GM12878 (cell line): ENCODE measurements around the gene MAP7D2. TPM values are rescaled to one million over a fixed set of nuclear protein-coding genes. Genes with fewer than 3 reads are reported as not detected.

ENCODE experiments used
- ATAC-seq: fragments of 200-7000 bp; cut with Tn5 transposase; 3 replicates; pipeline ENCODE4 v1.9.1; 2020; ENCODE audit warnings: mild to moderate bottlenecking, moderate library complexity
- BruUV-seq: library from RNA; stranded (reverse); fragments of 400-500 nt; replicated peaks from 2 replicates; lab custom pipeline; 2021; lab: Mats Ljungman, UMichigan
- CTCF ChIA-PET: fragments of 300-600 bp; sonication (Branson Sonifier 250); formaldehyde crosslinking; extraction: SDS; loops from one replicate; lab custom pipeline; 2021; ENCODE audit warnings: inconsistent platforms; lab: Yijun Ruan, JAX
- POLR2A ChIA-PET: fragments of 350-600 bp; formaldehyde crosslinking; extraction: SDS; loops from one replicate; lab custom pipeline; 2021; ENCODE audit warnings: inconsistent platforms; lab: Charles Lee
- RAD21 ChIA-PET: fragments of 300-600 bp; sonication (Branson Sonifier 250); formaldehyde crosslinking; loops from one replicate; lab custom pipeline; 2023; ENCODE audit warnings: antibody characterized with exemption; ENCODE audit not compliant: unreplicated experiment; lab: Charles Lee
- SMC1A ChIA-PET: fragments of 300-600 bp; sonication (Branson Sonifier 250); formaldehyde crosslinking; loops from one replicate; lab custom pipeline; 2023; ENCODE audit not compliant: unreplicated experiment, uncharacterized antibody; lab: Charles Lee
- DNase-seq: peaks from one replicate; pipeline ENCODE4 v3.0.0-alpha.2; 2011; ENCODE audit warnings: low read depth, low spot score
- FAIRE-seq: peaks from 3 replicates; lab custom pipeline; 2011; peaks lifted over from hg19 to GRCh38; lab: Jason Lieb, UNC
- H2AFZ ChIP-seq: 2 replicates; pipeline ENCODE4 v1.6.0; 2011; ENCODE audit warnings: low read depth, low read length, control low read depth; ENCODE audit not compliant: control insufficient read depth
- H3K27ac ChIP-seq: 2 replicates; pipeline ENCODE4 v1.5.1; 2011; ENCODE audit warnings: control low read depth; ENCODE audit not compliant: control insufficient read depth, insufficient read depth
- H3K27me3 ChIP-seq, 2 experiments: replicated peaks in 1 of 2; 2 replicates each; pipeline versions ENCODE4 v1.6.0 to v1.6.1; 2011; ENCODE audit warnings: low read length in 1 of 2; ENCODE audit not compliant: control insufficient read depth in 2 of 2, insufficient read depth in 2 of 2
- H3K36me3 ChIP-seq, 2 experiments: 2 replicates each; pipeline ENCODE4 v1.5.1; 2011; ENCODE audit warnings: low read length in 1 of 2; ENCODE audit not compliant: control insufficient read depth in 2 of 2, insufficient read depth in 2 of 2
- H3K4me1 ChIP-seq: 2 replicates; pipeline ENCODE4 v1.6.1; 2011; ENCODE audit warnings: mild to moderate bottlenecking, low read length, moderate library complexity, mixed read lengths; ENCODE audit not compliant: control insufficient read depth, insufficient read depth
- H3K4me2 ChIP-seq: 2 replicates; pipeline ENCODE4 v1.6.0; 2011; ENCODE audit warnings: control low read depth; ENCODE audit not compliant: control insufficient read depth, insufficient read depth
- H3K4me3 ChIP-seq: fragments of 200-600 bp; sonication (generic); 2 replicates; pipeline ENCODE4 v1.5.1; 2016
- H3K79me2 ChIP-seq: 2 replicates; pipeline ENCODE4 v1.6.0; 2011; ENCODE audit warnings: low read length; ENCODE audit not compliant: control insufficient read depth, insufficient read depth
- H3K9ac ChIP-seq: 2 replicates; pipeline ENCODE4 v1.8.0; 2011; ENCODE audit warnings: low read length, control low read depth, mixed read lengths; ENCODE audit not compliant: control insufficient read depth, insufficient read depth
- H3K9me3 ChIP-seq: replicated peaks from 3 replicates; pipeline ENCODE4 v1.5.1; 2011; ENCODE audit warnings: mild to moderate bottlenecking, low read length; ENCODE audit not compliant: control insufficient read depth, insufficient read depth
- H4K20me1 ChIP-seq: 2 replicates; pipeline ENCODE4 v1.6.0; 2011; ENCODE audit not compliant: control insufficient read depth, insufficient read depth
- NFYB ChIP-seq: IDR thresholded peaks from 2 replicates; pipeline ENCODE4 v1.6.1; 2011; ENCODE audit warnings: low read depth, mild to moderate bottlenecking, low read length, improper control_type of control experiment, moderate library complexity; ENCODE audit not compliant: insufficient read depth
- SIX5 ChIP-seq: IDR thresholded peaks from 2 replicates; pipeline ENCODE4 v1.6.1; 2011; ENCODE audit warnings: mild to moderate bottlenecking, low read depth, low read length, moderate library complexity; ENCODE audit not compliant: severe bottlenecking
- SMAD1 ChIP-seq: fragments of 450-650 bp; IDR thresholded peaks from 2 replicates; pipeline ENCODE4 v1.6.1; 2018; ENCODE audit warnings: mild to moderate bottlenecking, low read depth; ENCODE audit not compliant: partially characterized antibody
- SMC3 ChIP-seq: IDR thresholded peaks from 2 replicates; pipeline ENCODE4 v1.6.1; 2011; ENCODE audit warnings: low read length, improper control_type of control experiment, borderline replicate concordance
- STAT1 ChIP-seq: fragments of 450-650 bp; conservative IDR thresholded peaks from 2 replicates; pipeline ENCODE4 v1.6.1; 2014; ENCODE audit warnings: antibody characterized with exemption, mild to moderate bottlenecking
- ZBTB11 ChIP-seq: fragments of 450-650 bp; formaldehyde crosslinking; IDR thresholded peaks from 2 replicates; pipeline ENCODE4 v1.5.0; 2022; ENCODE audit warnings: mild to moderate bottlenecking, missing genetic modification characterization
- WGBS: methylation state at CpG from one replicate; pipeline ENCODE4 v1.1.6; 2016; ENCODE audit warnings: low lambda C conversion rate; ENCODE audit not compliant: insufficient replicate concordance, insufficient coverage; ENCODE audit errors: missing lambda C conversion rate; 5-methylcytosine and 5-hydroxymethylcytosine counted together
- in situ Hi-C: fragments of 300-500 bp; cut with MboI; formaldehyde crosslinking; loops from 9 replicates; pipeline ENCODE4 v1.14.3; 2018; ENCODE audit warnings: mixed read lengths
- intact Hi-C: fragments of 100-400 bp; cut with micrococcal nuclease; formaldehyde crosslinking; loops from one replicate; pipeline ENCODE4 v1.14.2; 2022; ENCODE audit not compliant: unreplicated experiment
- polyA plus RNA-seq, 11 experiments: library from polyadenylated mRNA; depleted of rRNA in 4 of 11; unstranded in 6 of 11; stranded (reverse) in 5 of 11; fragments of >200 nt; fragmentation: Nextera tagmentation in 4 of 11; fragmentation: Illumina TruSeq in 1 of 11; extraction: Ambion mirVana in 4 of 11; extraction: Trizol in 1 of 11; gene quantifications; 1 replicate in 1 of 11; 2 replicates in 10 of 11; pipeline versions ENCODE4 v1.2.1 to v1.2.3, GENCODE V29; 2011 to 2016; ENCODE audit warnings: inconsistent platforms in 2 of 11, missing spikeins in 2 of 11, low read depth in 1 of 11
- total RNA-seq, 4 experiments: library from RNA; depleted of rRNA in 3 of 4; stranded (reverse); fragments of >200 nt in 3 of 4; fragmentation: Illumina TruSeq in 1 of 4; extraction: Trizol in 1 of 4; gene quantifications; 2 replicates each; pipeline versions ENCODE4 v1.2.1 to v1.2.3, GENCODE V29; 2013 to 2021

The MAP7D2 gene
- total and polyA plus RNA-seq, 10 of the 15 experiments (the other 5 are each of a cell fraction or from before 2014, with no cell fraction given), result 0.06 to 18.4 (median 0.22) TPM

- no TSS peak for BruUV-seq
- FAIRE-seq (no peak), ATAC-seq (no peak; the same call in 2 of the 3 replicates), DNase-seq (no peak)
- SMC1A ChIA-PET, result no interaction called here
- no peak overlapping the region for H3K27ac ChIP-seq
- no peaks in the 10 kb centered on the region for H3K27me3 ChIP-seq
- RAD21 ChIA-PET, result no interaction called here
- no peak overlapping the region for H3K4me3 ChIP-seq
- POLR2A ChIA-PET, result no interaction called here
- no peaks in the 10 kb centered on the region for H3K4me1 ChIP-seq
- H4K20me1 ChIP-seq, result no peaks in the 10 kb centered on the region
- intact Hi-C loops (no loop called here), in situ Hi-C loops (no loop called here)
- no peak overlapping the region for H3K4me2 ChIP-seq
- H3K9me3 ChIP-seq, result no peaks in the 10 kb centered on the region
- no peak overlapping the region for H3K9ac ChIP-seq
- no peaks in the 10 kb centered on the region for H3K36me3 ChIP-seq
- CTCF ChIA-PET, result no interaction called here
- 35% methylated on average over 6 of the region's 6 CpGs for WGBS
- no peaks in the 10 kb centered on the region for H3K79me2 ChIP-seq
- TF ChIP-seq SMC3, result no peak
- H2AFZ ChIP-seq, result no peak overlapping the region
These were observed 79.5 kb downstream of the MAP7D2 start for GRCh38 chrX:20037186-20037585.

GRCh38 chrX:20032201-20032600 is 84.5 kb downstream of the MAP7D2 start:
- TF ChIP-seq SIX5 (no peak), SMAD1 (no peak), STAT1 (no peak), ZBTB11 (CRISPR knock-in tag) (no peak), NFYB (no peak)
- Histone ChIP-seq H3K27me3 (no peaks in the 10 kb centered on the region), H3K9ac (no peak overlapping the region), H4K20me1 (no peaks in the 10 kb centered on the region), H3K36me3 (no peaks in the 10 kb centered on the region), H3K79me2 (no peaks in the 10 kb centered on the region), H3K4me1 (no peaks in the 10 kb centered on the region), H2AFZ (no peak overlapping the region), H3K9me3 (no peaks in the 10 kb centered on the region), H3K27ac (no peak overlapping the region), H3K4me3 (no peak overlapping the region), H3K4me2 (no peak overlapping the region)
- POLR2A ChIA-PET, result no interaction called here
- no TSS peak for BruUV-seq
- DNase-seq, result no peak
- RAD21 ChIA-PET, result interaction anchor here (0.5 to 1.6 kb wide), 3 partner anchors 9 to 142 kb away, joined by 3 to 5 read pairs (median 5); no protein-coding TSS in a partner anchor
- CTCF ChIA-PET, result no interaction called here
- ATAC-seq, result no peak
- in situ Hi-C loops (no loop called here), intact Hi-C loops (no loop called here)
- 0% methylated on average over 2 of the region's 2 CpGs for WGBS
- SMC1A ChIA-PET, result interaction anchor here (1.3 to 2.2 kb wide), 2 partner anchors 19 to 127 kb away, joined by 3 to 8 read pairs; no protein-coding TSS in a partner anchor
- FAIRE-seq, result no peak
